ENCODE results near the gene SLX4IP.

The SLX4IP gene

GRCh38 chr20:10647471-10647870 lies 212.4 kb downstream of the SLX4IP start:
- Histone ChIP-seq H3K27ac (peak overlapping the region; percentile 88 to 95), H3K4me3 (peak overlapping the region; percentile 21)
- DNase-seq (ENCODE audit: low spot score): peak; percentile 69
- TF ChIP-seq, protein P1, sequence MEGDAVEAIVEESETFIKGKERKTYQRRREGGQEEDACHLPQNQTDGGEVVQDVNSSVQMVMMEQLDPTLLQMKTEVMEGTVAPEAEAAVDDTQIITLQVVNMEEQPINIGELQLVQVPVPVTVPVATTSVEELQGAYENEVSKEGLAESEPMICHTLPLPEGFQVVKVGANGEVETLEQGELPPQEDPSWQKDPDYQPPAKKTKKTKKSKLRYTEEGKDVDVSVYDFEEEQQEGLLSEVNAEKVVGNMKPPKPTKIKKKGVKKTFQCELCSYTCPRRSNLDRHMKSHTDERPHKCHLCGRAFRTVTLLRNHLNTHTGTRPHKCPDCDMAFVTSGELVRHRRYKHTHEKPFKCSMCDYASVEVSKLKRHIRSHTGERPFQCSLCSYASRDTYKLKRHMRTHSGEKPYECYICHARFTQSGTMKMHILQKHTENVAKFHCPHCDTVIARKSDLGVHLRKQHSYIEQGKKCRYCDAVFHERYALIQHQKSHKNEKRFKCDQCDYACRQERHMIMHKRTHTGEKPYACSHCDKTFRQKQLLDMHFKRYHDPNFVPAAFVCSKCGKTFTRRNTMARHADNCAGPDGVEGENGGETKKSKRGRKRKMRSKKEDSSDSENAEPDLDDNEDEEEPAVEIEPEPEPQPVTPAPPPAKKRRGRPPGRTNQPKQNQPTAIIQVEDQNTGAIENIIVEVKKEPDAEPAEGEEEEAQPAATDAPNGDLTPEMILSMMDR (IDR thresholded peaks at IDR 0.05): no peak

DNA sequence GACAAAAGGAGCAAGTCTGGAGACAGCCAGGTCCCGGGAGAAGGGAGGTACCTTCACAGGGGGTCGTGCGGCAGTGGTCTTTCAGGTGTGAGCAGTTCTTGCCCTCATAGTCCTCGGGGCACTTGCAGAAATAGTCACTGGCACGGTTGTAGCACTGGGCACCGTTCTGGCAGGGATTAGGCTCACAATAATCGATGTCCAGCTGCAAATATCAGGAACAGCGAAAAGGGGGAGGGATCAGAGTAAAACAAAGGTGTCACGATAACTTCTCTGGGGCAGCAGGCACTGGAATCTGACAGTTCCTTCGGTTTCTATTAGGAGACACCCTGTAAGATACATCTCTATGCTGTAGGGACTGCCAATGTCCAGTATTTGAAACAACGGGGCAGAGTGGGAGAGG lies 212.8 kb downstream of the SLX4IP start:
- H3K27ac ChIP-seq: peak overlapping the region; percentile 88 to 95

DNA sequence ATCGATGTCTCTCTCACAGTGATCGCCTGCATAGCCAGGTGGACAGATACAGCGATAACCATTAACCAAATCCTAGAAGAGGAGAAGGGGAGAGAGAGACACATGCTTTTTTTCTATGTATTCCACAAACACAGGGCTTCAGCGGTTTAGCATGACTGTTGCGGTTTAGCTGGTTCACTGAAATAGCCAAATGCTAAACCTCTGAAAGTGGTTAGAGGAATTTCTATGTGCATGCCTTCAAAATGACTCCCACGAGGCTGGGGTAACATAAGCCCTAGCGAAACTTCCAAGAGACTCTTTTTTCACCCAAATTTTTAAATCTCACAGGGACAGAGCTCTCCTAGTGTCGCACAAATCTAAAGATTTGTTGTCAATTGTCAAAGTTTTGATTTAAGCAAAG lies 213.5 kb downstream of the SLX4IP start:
- peak; percentile 38 for DNase-seq (ENCODE audit: low spot score)
- TF ChIP-seq, protein P1 (IDR thresholded peaks at IDR 0.05): no peak

More for the DNA sequence above, 212.8 kb downstream of the SLX4IP start:
- H3K4me3 ChIP-seq: peak overlapping the region; percentile 21
- TF ChIP-seq, protein P1 (IDR thresholded peaks at IDR 0.05): no peak
- peak; percentile 67 for DNase-seq (ENCODE audit: low spot score)

GRCh38 chr20:10649080-10649796 lies 214.1 kb downstream of the SLX4IP start:
- TF ChIP-seq, protein P1 (IDR thresholded peaks at IDR 0.05): no peak
- peak; percentile 40 for DNase-seq (ENCODE audit: low spot score)
- H3K4me3 ChIP-seq: peak overlapping the region; percentile 3
- peak overlapping the region; percentile 88 to 95 for H3K27ac ChIP-seq

More for the DNA sequence above, 213.5 kb downstream of the SLX4IP start:
- Histone ChIP-seq H3K4me3 (peak overlapping the region; percentile 21), H3K27ac (peak overlapping the region; percentile 88 to 95)

DNA sequence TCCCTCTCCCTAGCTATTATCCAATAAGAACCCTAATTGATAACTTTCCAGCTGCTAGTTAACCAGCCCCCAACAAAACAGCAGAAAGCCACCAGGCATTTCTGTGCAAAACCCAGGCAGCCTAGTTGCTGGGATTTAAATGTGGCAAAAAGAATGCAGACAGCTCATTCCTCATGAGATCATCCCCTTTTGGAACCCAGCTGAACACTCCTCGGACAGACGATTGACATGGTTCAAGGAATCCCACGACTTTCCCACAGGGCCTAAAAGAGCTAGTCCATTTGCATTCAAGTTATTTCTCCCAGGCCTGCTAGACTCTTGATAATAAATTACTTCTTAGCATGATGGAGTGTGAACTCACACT lies 214.7 kb downstream of the SLX4IP start:
- Histone ChIP-seq H3K27ac (peak overlapping the region; percentile 88 to 95), H3K4me3 (peak overlapping the region; percentile 8)
- TF ChIP-seq, protein P1 (IDR thresholded peaks at IDR 0.05): no peak
- DNase-seq (ENCODE audit: low spot score): no peak

GRCh38 chr20:10651227-10651990 lies 216.3 kb downstream of the SLX4IP start:
- Histone ChIP-seq H3K4me3 (no peak overlapping the region), H3K27ac (peak overlapping the region; percentile 88 to 95)
- TF ChIP-seq, protein P1 (IDR thresholded peaks at IDR 0.05): no peak
- no peak for DNase-seq (ENCODE audit: low spot score)
